Skeletal muscle cell (primary cell): ENCODE measurements around the gene CTH.

ENCODE experiments used
- DNase-seq: peaks from one replicate; pipeline ENCODE4 v3.0.0-alpha.2; 2010; ENCODE audit warnings: low read depth
- H3K4me3 ChIP-seq: 2 replicates; pipeline ENCODE4 v1.5.1; 2011; ENCODE audit warnings: low read depth, mild to moderate bottlenecking, control low read depth, low read length, moderate library complexity

Gene CTH

DNA sequence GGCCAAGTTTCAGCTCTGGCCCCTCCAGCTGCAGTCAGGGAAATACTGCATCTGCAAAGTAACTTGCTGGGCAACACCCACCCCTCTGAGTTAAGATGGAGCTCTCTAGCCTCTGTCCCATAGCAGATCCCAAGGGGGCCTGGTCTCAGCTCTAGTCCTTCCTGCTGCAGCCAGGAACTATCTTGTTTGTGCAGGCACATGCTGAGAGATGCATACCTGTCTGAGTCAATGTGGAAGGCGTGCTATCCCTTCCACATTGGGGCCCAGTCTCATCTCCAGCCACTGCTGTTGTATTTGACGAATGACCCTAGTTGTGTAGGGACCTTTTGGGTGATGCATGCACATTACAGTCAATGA is 76.4 kb downstream of the CTH start:
- no peak for DNase-seq
- no peak overlapping the region for H3K4me3 ChIP-seq

GRCh38 chr1:70487910-70488665 is 77.0 kb downstream of the CTH start:
- H3K4me3 ChIP-seq: no peak overlapping the region
- DNase-seq: no peak
